CD4-positive, alpha-beta memory T cell (primary cell): Measurements from ENCODE around the gene LPCAT1. TPM values are rescaled to one million over a fixed set of nuclear protein-coding genes. Genes with fewer than 3 reads are reported as not detected.

ENCODE experiments used
- CTCF ChIA-PET: fragments of 350-600 bp; sonication (Branson Sonifier 250); formaldehyde crosslinking; loops from one replicate; lab custom pipeline; 2021; ENCODE audit warnings: inconsistent platforms; ENCODE audit not compliant: partially characterized antibody; lab: Charles Lee
- POLR2A ChIA-PET: fragments of 350-600 bp; sonication (Branson Sonifier 250); formaldehyde crosslinking; loops from one replicate; lab custom pipeline; 2021; ENCODE audit not compliant: partially characterized antibody; lab: Charles Lee
- DNase-seq, 5 donors: peaks; one replicate each; pipeline versions ENCODE4 v3.0.0 to v3.0.0-alpha.2; 2020 to 2022; ENCODE audit warnings: mixed read lengths in 1 of 5
- H3K27ac ChIP-seq: one replicate; pipeline ENCODE4 v1.7.0; 2013; ENCODE audit warnings: low read depth, low read length
- H3K27me3 ChIP-seq: 2 replicates; pipeline ENCODE4 v1.7.0; 2013; ENCODE audit warnings: mild to moderate bottlenecking, low read length, moderate library complexity; ENCODE audit not compliant: insufficient read depth
- H3K36me3 ChIP-seq: 2 replicates; pipeline ENCODE4 v1.7.0; 2013; ENCODE audit warnings: mild to moderate bottlenecking, low read length, moderate library complexity; ENCODE audit not compliant: insufficient read depth
- H3K4me1 ChIP-seq: 2 replicates; pipeline ENCODE4 v1.7.0; 2013; ENCODE audit warnings: mild to moderate bottlenecking, low read length, moderate library complexity; ENCODE audit not compliant: insufficient read depth
- H3K4me3 ChIP-seq, 2 donors: one replicate each; pipeline ENCODE4 v1.7.0; 2013; ENCODE audit warnings: low read length in 2 of 2, mild to moderate bottlenecking in 1 of 2
- H3K9me3 ChIP-seq, 2 donors: one replicate each; pipeline ENCODE4 v1.7.0; 2013; ENCODE audit warnings: low read length in 2 of 2, control low read depth in 1 of 2; ENCODE audit not compliant: control insufficient read depth in 1 of 2
- H3K27ac Mint-ChIP-seq, 7 donors: one replicate each; pipeline ENCODE4 v1.8.0; 2020 to 2021; ENCODE audit warnings: mixed read lengths in 7 of 7, mild to moderate bottlenecking in 6 of 7, inconsistent platforms in 3 of 7, moderate library complexity in 3 of 7
- H3K27me3 Mint-ChIP-seq, 2 donors: one replicate each; pipeline ENCODE4 v1.8.0; 2020 to 2021; ENCODE audit warnings: mixed read lengths in 2 of 2
- H3K36me3 Mint-ChIP-seq, 2 donors: one replicate each; pipeline ENCODE4 v1.8.0; 2020 to 2021; ENCODE audit warnings: mixed read lengths in 2 of 2, inconsistent platforms in 1 of 2, mild to moderate bottlenecking in 1 of 2
- H3K4me1 Mint-ChIP-seq, 4 donors: one replicate each; pipeline ENCODE4 v1.8.0; 2020 to 2021; ENCODE audit warnings: mixed read lengths in 4 of 4, mild to moderate bottlenecking in 1 of 4
- H3K4me3 Mint-ChIP-seq, 8 donors: one replicate each; pipeline ENCODE4 v1.8.0; 2020 to 2021; ENCODE audit warnings: mixed read lengths in 8 of 8, mild to moderate bottlenecking in 7 of 8, moderate library complexity in 6 of 8, inconsistent platforms in 3 of 8
- H3K9me3 Mint-ChIP-seq, 8 donors: one replicate each; pipeline ENCODE4 v1.8.0; 2020 to 2021; ENCODE audit warnings: mixed read lengths in 8 of 8, mild to moderate bottlenecking in 5 of 8, inconsistent platforms in 3 of 8, moderate library complexity in 1 of 8
- intact Hi-C: fragments of 100-400 bp; cut with micrococcal nuclease; formaldehyde crosslinking; loops from one replicate; pipeline ENCODE4 v1.15.1; 2023
- polyA plus RNA-seq, 2 donors: library from polyadenylated mRNA; unstranded; fragments of 300-500 nt; fragmentation: Illumina TruSeq; gene quantifications; one replicate each; pipeline ENCODE4 v1.2.3, GENCODE V29; 2021
- total RNA-seq, 2 experiments: library from RNA; stranded (reverse); gene quantifications; one replicate each; pipeline ENCODE4 v1.2.3, GENCODE V29; 2021

LPCAT1 gene
- total and polyA plus RNA-seq, 4 experiments from 2014 or later, result 9.0 to 63.6 (median 47.5) TPM

DNA sequence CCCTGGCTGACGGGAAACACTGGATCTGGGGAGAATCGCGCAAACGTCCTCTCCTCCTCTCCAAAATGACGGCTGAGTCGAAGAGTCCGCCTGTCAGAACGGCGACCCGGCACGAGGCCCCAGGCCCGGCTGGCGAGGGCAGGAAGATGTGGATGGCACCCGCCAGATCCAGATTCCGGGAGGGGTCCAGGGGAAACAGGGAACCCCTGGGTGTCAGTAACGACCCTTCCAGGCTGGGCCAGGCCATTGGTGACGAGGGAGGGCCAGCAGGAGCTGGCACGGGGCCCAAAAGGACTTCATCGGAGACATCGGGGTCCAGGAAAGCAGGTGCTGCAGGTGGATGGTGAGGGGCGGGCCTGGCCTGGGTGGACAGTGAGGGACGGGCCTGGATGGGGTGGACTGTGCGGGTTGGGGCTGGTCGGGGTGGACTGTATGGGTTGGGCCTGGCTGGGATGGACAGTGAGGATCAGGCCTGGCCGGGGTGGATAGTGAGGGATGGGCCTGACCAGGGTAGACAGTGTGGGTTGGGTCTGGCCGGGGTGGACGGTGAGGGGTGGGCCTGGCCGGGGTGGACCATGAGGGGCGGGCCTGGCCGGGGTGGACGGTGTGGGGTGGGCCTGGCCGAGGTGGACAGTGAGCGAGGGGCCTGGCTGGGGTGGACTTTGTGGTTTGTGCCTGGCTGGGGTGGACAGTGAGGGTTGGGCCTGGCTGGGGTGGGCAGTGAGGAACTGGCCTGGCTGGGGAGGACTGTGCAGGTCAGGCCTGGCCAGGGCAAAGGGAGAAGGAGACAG, 92.5 kb downstream of the LPCAT1 start:
- ChIA-PET CTCF (no interaction called here), POLR2A (no interaction called here)
- Mint-ChIP-seq H3K4me1 (no peaks in the 10 kb centered on the region), H3K36me3 (peaks cover 2 to 11% of the 10 kb centered on the region in 2 donors), H3K9me3 (peaks cover 5 to 49% (median 40%) of the 10 kb centered on the region in 8 donors), H3K27me3 (peaks cover 7 to 8% of the 10 kb centered on the region in 2 donors), H3K27ac (no peak overlapping the region), H3K4me3 (no peak overlapping the region)
- DNase-seq, result no peak
- H3K4me1 ChIP-seq, result no peaks in the 10 kb centered on the region
- H3K27me3 ChIP-seq, result no peaks in the 10 kb centered on the region
- no peaks in the 10 kb centered on the region for H3K36me3 ChIP-seq
- H3K27ac ChIP-seq, result no peak overlapping the region
- intact Hi-C loops, result no loop called here
- peaks cover 0 to 10% of the 10 kb centered on the region in 2 donors for H3K9me3 ChIP-seq
- no peak overlapping the region for H3K4me3 ChIP-seq

GRCh38 chr5:1430121-1430795, 93.5 kb downstream of the LPCAT1 start:
- no peaks in the 10 kb centered on the region for H3K4me1 Mint-ChIP-seq
- peaks cover 5 to 57% (median 45%) of the 10 kb centered on the region in 8 donors for H3K9me3 Mint-ChIP-seq
- Histone ChIP-seq H3K27ac (no peak overlapping the region), H3K27me3 (no peaks in the 10 kb centered on the region), H3K4me1 (no peaks in the 10 kb centered on the region), H3K9me3 (peaks cover 0 to 10% of the 10 kb centered on the region in 2 donors), H3K4me3 (no peak overlapping the region), H3K36me3 (no peaks in the 10 kb centered on the region)
- no peak overlapping the region for H3K4me3 Mint-ChIP-seq
- H3K27ac Mint-ChIP-seq, result no peak overlapping the region
- intact Hi-C loops, result no loop called here
- ChIA-PET CTCF (no interaction called here), POLR2A (no interaction called here)
- no peak for DNase-seq
- H3K27me3 Mint-ChIP-seq, result peaks cover 8 to 9% of the 10 kb centered on the region in 2 donors
- peaks cover 2 to 11% of the 10 kb centered on the region in 2 donors for H3K36me3 Mint-ChIP-seq

DNA sequence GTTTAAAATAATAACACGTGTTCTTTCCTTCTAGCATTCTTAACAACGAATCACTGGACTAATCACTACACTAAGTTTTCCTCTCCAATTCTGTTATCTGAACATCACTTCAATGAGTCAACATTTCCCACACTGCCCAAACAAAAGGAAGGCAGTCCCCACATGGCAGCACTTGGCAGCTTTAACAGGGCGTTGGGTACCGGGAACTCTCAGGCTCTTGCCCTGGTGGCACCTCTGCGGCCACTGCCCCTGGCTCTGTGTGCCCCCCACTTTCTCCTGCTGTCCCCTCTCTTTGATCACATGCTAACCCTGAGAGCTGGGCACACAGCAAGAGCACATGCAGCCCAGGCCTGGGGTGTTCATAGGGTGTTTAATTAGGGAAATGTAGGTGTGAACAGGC, 94.3 kb downstream of the LPCAT1 start:
- Mint-ChIP-seq H3K36me3 (peaks cover 2 to 11% of the 10 kb centered on the region in 2 donors), H3K27ac (no peak overlapping the region), H3K27me3 (peaks cover 8 to 9% of the 10 kb centered on the region in 2 donors), H3K4me3 (no peak overlapping the region), H3K9me3 (peaks cover 5 to 58% (median 47%) of the 10 kb centered on the region in 8 donors), H3K4me1 (no peaks in the 10 kb centered on the region)
- no peak for DNase-seq
- Histone ChIP-seq H3K4me3 (no peak overlapping the region), H3K36me3 (no peaks in the 10 kb centered on the region), H3K4me1 (no peaks in the 10 kb centered on the region), H3K9me3 (peaks cover 0 to 10% of the 10 kb centered on the region in 2 donors), H3K27ac (no peak overlapping the region), H3K27me3 (no peaks in the 10 kb centered on the region)
- CTCF ChIA-PET, result interaction anchor here (0.6 kb wide), 1 partner anchor 215 kb away, joined by 3 read pairs; no protein-coding TSS in a partner anchor
- POLR2A ChIA-PET, result no interaction called here
- intact Hi-C loops, result no loop called here

DNA sequence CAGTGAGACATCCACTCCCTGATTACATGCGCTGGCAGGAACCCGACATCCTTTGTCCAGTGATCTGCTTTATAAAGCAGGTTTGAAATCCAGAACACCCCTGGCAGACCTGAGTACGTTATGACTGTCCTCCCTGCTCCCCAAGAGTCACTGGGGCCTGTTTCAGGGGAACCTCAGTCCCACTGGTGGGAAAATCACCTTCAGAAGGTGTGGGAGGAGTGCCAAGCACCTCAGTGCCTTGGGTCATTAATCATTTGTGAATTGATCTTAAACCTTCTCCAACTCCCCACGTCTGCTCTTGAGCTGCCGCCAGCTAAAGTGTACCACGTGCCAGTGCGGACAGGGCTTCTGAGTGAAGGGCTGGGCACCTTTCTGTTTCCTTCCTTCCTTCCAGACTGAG, 94.7 kb downstream of the LPCAT1 start:
- Histone ChIP-seq H3K36me3 (no peaks in the 10 kb centered on the region), H3K4me1 (no peaks in the 10 kb centered on the region), H3K27me3 (no peaks in the 10 kb centered on the region), H3K9me3 (peaks cover 0 to 10% of the 10 kb centered on the region in 2 donors), H3K27ac (no peak overlapping the region), H3K4me3 (no peak overlapping the region)
- Mint-ChIP-seq H3K4me1 (no peaks in the 10 kb centered on the region), H3K36me3 (peaks cover 2 to 11% of the 10 kb centered on the region in 2 donors), H3K27ac (no peak overlapping the region), H3K27me3 (peaks cover 9 to 11% of the 10 kb centered on the region in 2 donors), H3K9me3 (peaks cover 5 to 58% (median 46%) of the 10 kb centered on the region in 8 donors), H3K4me3 (no peak overlapping the region)
- intact Hi-C loops, result no loop called here
- no peak for DNase-seq
- ChIA-PET POLR2A (no interaction called here), CTCF (interaction anchor here (0.6 kb wide), 1 partner anchor 216 kb away, joined by 3 read pairs; no protein-coding TSS in a partner anchor)

GRCh38 chr5:1428107-1428506, 95.7 kb downstream of the LPCAT1 start:
- no peak overlapping the region for H3K27ac ChIP-seq
- intact Hi-C loops, result no loop called here
- DNase-seq, result no peak
- Mint-ChIP-seq H3K4me3 (no peak overlapping the region), H3K4me1 (no peaks in the 10 kb centered on the region), H3K27ac (no peak overlapping the region), H3K36me3 (peaks cover 2 to 11% of the 10 kb centered on the region in 2 donors), H3K9me3 (peaks cover 3 to 58% (median 46%) of the 10 kb centered on the region in 8 donors), H3K27me3 (peaks cover 3 to 4% of the 10 kb centered on the region in 2 donors)
- no peaks in the 10 kb centered on the region for H3K36me3 ChIP-seq
- ChIA-PET POLR2A (no interaction called here), CTCF (no interaction called here)
- peaks cover 0 to 10% of the 10 kb centered on the region in 2 donors for H3K9me3 ChIP-seq
- no peak overlapping the region for H3K4me3 ChIP-seq
- H3K4me1 ChIP-seq, result no peaks in the 10 kb centered on the region
- H3K27me3 ChIP-seq, result no peaks in the 10 kb centered on the region

- Mint-ChIP-seq H3K9me3 (peaks cover 3 to 47% (median 36%) of the 10 kb centered on the region in 8 donors), H3K36me3 (peaks cover 2 to 11% of the 10 kb centered on the region in 2 donors), H3K27me3 (peaks cover 3 to 4% of the 10 kb centered on the region in 2 donors), H3K4me1 (no peaks in the 10 kb centered on the region), H3K27ac (peak overlapping the region in 1 of 7 donors; percentile 57), H3K4me3 (no peak overlapping the region)
- ChIA-PET POLR2A (no interaction called here), CTCF (no interaction called here)
- intact Hi-C loops, result no loop called here
- Histone ChIP-seq H3K27ac (no peak overlapping the region), H3K9me3 (peaks cover 0 to 10% of the 10 kb centered on the region in 2 donors), H3K4me1 (no peaks in the 10 kb centered on the region), H3K4me3 (no peak overlapping the region), H3K27me3 (no peaks in the 10 kb centered on the region), H3K36me3 (no peaks in the 10 kb centered on the region)
- no peak for DNase-seq
Measured at GRCh38 chr5:1424716-1425115, 99.0 kb downstream of the LPCAT1 start.

DNA sequence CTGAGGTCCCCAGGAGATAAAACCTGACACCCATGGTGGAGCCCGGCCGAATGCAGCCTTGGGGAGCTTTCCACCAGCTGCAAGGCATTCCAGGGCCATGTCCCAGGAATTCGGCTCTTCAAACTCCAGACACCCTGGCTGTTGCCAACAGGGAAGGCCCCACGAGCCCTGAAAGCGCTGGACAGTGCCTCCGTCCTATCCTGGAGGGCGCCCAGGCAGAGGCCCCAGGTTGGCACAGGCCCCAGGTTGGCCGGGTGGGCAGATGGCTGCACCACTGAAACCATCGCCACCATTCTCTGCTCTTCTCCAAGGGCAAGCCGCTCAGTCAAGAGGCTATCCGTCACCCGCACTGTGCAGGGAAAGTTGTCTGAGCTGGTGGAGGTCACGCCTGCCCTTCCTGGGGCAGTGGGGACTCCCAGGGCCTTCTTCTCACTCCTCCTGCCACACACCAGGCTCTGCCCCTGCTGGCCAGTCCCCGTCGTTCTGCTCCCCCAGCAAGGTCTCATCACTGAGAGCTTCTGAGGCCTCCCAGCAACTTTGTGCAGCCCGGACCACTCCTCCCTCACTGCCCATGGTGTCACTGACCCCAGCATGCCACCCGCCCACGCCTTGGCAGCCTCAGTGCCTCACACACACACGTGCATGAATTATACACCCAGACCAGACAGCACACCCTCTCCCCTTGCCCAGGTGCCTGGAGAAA, 99.7 kb downstream of the LPCAT1 start:
- ChIA-PET CTCF (no interaction called here), POLR2A (no interaction called here)
- DNase-seq, result no peak
- Histone ChIP-seq H3K4me3 (no peak overlapping the region), H3K27ac (no peak overlapping the region), H3K4me1 (no peaks in the 10 kb centered on the region), H3K36me3 (no peaks in the 10 kb centered on the region), H3K9me3 (peaks cover 0 to 8% of the 10 kb centered on the region in 2 donors), H3K27me3 (no peaks in the 10 kb centered on the region)
- H3K9me3 Mint-ChIP-seq, result peaks cover 3 to 40% (median 30%) of the 10 kb centered on the region in 8 donors
- peaks cover 0 to under 1% (median 0%) of the 10 kb centered on the region in 4 donors for H3K4me1 Mint-ChIP-seq
- peaks cover 2 to 6% of the 10 kb centered on the region in 2 donors for H3K36me3 Mint-ChIP-seq
- H3K27ac Mint-ChIP-seq, result no peak overlapping the region
- intact Hi-C loops, result no loop called here
- H3K27me3 Mint-ChIP-seq, result peaks cover 3 to 5% of the 10 kb centered on the region in 2 donors
- no peak overlapping the region for H3K4me3 Mint-ChIP-seq
